ENCODE results near the gene HGS.
A peak's percentile ranks its signal among the peaks of the same experiment; 100 is the strongest.

HGS gene

GRCh38 chr17:81696218-81696941 lies 12.6 kb downstream of the HGS start:
- TF ChIP-seq, protein P1, sequence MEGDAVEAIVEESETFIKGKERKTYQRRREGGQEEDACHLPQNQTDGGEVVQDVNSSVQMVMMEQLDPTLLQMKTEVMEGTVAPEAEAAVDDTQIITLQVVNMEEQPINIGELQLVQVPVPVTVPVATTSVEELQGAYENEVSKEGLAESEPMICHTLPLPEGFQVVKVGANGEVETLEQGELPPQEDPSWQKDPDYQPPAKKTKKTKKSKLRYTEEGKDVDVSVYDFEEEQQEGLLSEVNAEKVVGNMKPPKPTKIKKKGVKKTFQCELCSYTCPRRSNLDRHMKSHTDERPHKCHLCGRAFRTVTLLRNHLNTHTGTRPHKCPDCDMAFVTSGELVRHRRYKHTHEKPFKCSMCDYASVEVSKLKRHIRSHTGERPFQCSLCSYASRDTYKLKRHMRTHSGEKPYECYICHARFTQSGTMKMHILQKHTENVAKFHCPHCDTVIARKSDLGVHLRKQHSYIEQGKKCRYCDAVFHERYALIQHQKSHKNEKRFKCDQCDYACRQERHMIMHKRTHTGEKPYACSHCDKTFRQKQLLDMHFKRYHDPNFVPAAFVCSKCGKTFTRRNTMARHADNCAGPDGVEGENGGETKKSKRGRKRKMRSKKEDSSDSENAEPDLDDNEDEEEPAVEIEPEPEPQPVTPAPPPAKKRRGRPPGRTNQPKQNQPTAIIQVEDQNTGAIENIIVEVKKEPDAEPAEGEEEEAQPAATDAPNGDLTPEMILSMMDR (conservative IDR thresholded peaks at IDR 0.05; ENCODE audit: low read depth, low read length), result no peak
- H3K4me3 ChIP-seq (ENCODE audit: low read length), result no peak overlapping the region
- DNase-seq (ENCODE audit: low read depth), result no peak

DNA sequence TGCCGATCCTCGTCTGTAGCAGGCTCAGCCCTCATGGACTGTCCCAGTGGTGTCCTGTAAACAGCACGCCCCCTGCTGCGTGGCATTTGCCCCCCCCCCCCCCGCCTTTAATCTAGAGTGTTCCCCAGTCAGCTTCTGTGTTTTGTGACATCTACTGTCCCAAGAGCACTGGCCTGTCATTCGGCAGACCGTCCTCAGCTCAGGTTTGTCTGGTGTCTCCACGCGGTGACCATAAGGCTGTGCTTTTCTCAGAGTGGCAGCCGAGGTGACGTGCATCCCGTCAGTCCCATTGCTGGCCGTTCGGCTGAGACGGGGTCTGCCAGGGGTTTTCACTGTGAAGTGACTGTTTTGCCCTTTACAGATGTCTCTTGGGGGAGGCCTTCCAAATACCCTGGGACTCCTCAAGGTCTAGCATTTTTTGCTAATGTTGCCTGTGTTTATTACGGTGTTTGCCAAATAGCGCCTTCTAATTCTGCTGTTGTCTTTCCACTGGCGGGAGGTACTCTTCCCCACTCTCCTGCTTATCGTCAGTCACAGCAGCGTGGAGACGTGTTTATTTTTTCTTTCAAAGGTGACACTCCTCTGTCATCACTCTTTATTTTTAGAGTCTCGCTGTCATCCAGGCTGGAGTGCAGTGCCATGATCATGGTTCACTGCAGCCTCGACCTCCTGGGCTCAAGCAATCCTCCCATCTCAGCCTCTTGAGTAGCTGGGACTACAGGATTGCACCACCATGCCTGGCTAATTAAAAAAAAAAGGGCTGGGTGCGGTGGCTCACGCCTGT lies 13.6 kb downstream of the HGS start:
- TF ChIP-seq, protein P1 (conservative IDR thresholded peaks at IDR 0.05; ENCODE audit: low read depth, low read length), result no peak

GRCh38 chr17:81700353-81701287 lies 16.8 kb downstream of the HGS start:
- TF ChIP-seq, protein P1 (conservative IDR thresholded peaks at IDR 0.05; ENCODE audit: low read depth, low read length), result no peak
- no peak for DNase-seq (ENCODE audit: low read depth)
- H3K4me3 ChIP-seq (ENCODE audit: low read length), result no peak overlapping the region

More for the DNA sequence above, 13.6 kb downstream of the HGS start:
- DNase-seq (ENCODE audit: low read depth), result no peak
- no peak overlapping the region for H3K4me3 ChIP-seq (ENCODE audit: low read length)

DNA sequence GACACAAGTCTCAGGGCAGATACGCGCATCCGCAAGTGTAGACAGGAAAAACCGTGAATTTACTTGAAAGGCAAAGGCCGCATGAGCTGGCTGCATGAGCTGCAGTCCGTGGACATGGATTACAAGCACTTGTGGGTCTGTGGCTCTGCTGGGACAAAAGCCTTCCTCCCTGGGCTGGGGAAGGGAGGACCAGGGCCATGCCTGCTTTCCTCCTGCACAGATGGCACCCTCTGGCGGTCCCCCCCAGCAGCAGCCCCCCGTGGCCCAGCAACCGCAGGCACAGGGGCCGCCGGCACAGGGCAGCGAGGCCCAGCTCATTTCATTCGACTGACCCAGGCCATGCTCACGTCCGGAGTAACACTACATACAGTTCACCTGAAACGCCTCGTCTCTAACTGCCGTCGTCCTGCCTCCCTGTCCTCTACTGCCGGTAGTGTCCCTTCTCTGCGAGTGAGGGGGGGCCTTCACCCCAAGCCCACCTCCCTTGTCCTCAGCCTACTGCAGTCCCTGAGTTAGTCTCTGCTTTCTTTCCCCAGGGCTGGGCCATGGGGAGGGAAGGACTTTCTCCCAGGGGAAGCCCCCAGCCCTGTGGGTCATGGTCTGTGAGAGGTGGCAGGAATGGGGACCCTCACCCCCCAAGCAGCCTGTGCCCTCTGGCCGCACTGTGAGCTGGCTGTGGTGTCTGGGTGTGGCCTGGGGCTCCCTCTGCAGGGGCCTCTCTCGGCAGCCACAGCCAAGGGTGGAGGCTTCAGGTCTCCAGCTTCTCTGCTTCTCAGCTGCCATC lies 17.7 kb downstream of the HGS start:
- TF ChIP-seq, protein P1 (conservative IDR thresholded peaks at IDR 0.05; ENCODE audit: low read depth, low read length), result no peak
- no peak for DNase-seq (ENCODE audit: low read depth)
- peak overlapping the region; percentile 91 for H3K4me3 ChIP-seq (ENCODE audit: low read length)

DNA sequence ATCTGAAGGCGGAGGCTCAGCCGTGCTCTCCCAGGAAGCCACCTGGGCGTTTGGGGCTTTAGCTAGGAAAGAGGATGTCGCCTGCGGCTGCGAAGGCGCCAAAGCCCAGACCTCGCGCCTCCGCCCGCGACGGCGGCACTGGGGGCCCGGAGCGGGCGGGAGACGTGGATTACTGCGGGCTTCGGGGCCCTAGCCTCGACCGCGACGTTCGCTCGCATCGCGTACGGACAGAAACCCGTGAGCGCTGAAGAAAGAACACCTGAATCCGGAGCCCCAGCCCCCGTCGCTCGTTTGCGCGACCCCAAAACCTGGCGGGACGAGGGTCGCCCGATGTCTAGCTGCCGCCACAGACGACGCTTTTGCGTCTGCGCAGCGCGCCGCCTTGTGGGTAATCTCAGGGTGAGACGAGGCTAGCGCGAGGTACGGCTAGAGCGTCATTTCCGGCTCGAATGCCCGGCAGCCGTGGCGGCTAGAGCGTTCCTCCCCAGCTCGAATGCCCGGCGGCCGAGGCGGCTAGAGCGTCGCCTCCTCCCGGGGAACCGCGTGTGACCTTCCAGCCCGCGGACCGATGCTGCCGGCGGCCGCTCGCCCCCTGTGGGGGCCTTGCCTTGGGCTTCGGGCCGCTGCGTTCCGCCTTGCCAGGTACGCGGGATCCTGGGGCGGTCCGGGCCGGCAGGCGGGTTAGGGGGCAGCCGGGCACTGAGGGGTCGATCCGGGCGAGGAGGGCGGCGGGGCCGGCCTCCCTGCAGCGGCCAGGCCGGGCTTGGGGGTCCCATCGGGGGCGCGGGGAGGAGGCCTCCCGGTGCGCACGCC lies 19.3 kb downstream of the HGS start, which contains the start of gene MRPL12:
Gene MRPL12, plus strand, starts transcription at position 434 of the 813 bp plus-strand sequence. Its CDS starts 135 bp downstream, at position 569.
- DNase-seq (ENCODE audit: low read depth), result no peak
- peak within 1 kb of the TSS; percentile 91 for H3K4me3 ChIP-seq (ENCODE audit: low read length)
- TF ChIP-seq, protein P1 (conservative IDR thresholded peaks at IDR 0.05; ENCODE audit: low read depth, low read length), result peak; percentile 25

All from retinal pigment epithelial cell (primary cell).